CD14-positive monocyte (primary cell): ENCODE results near the gene NTM. TPM values are rescaled to one million over a fixed set of nuclear protein-coding genes. Genes with fewer than 3 reads are reported as not detected.

Source experiments
- DNase-seq, 3 donors: peaks; one replicate each; pipeline ENCODE4 v3.0.0-alpha.2; 2011 to 2022
- H2AFZ ChIP-seq: 2 replicates; pipeline ENCODE4 v1.6.0; 2012; ENCODE audit warnings: mild to moderate bottlenecking, low read depth, low read length, inconsistent platforms; ENCODE audit not compliant: insufficient read depth, poor library complexity, severe bottlenecking
- H3K27ac ChIP-seq, 2 donors: 1 replicate in 1 of 2; 2 replicates in 1 of 2; pipeline ENCODE4 v1.5.1; 2012 to 2013; ENCODE audit warnings: low read length in 2 of 2, control low read depth in 1 of 2, inconsistent platforms in 1 of 2, low read depth in 1 of 2, mild to moderate bottlenecking in 1 of 2
- H3K27me3 ChIP-seq, 2 donors: one replicate each; pipeline versions ENCODE4 v1.6.0 to v1.6.1; 2011 to 2013; ENCODE audit warnings: low read length in 2 of 2; ENCODE audit not compliant: control insufficient read depth in 2 of 2, insufficient read depth in 2 of 2
- H3K36me3 ChIP-seq, 2 donors: replicated peaks in 1 of 2; 1 replicate in 1 of 2; 2 replicates in 1 of 2; pipeline versions ENCODE4 v1.5.1 to v1.6.1; 2012 to 2013; ENCODE audit warnings: low read length in 2 of 2, control low read depth in 1 of 2, inconsistent platforms in 1 of 2, mild to moderate bottlenecking in 1 of 2; ENCODE audit not compliant: insufficient read depth in 2 of 2, control insufficient read depth in 1 of 2
- H3K4me1 ChIP-seq, 2 donors: 1 replicate in 1 of 2; 2 replicates in 1 of 2; pipeline versions ENCODE4 v1.5.1 to v1.6.1; 2012 to 2013; ENCODE audit warnings: low read length in 2 of 2, control low read depth in 1 of 2, inconsistent platforms in 1 of 2, mild to moderate bottlenecking in 1 of 2, moderate library complexity in 1 of 2; ENCODE audit not compliant: insufficient read depth in 2 of 2, control insufficient read depth in 1 of 2
- H3K4me2 ChIP-seq: replicated peaks from 2 replicates; pipeline ENCODE3; 2012; ENCODE audit warnings: low read length, moderate library complexity, mild to moderate bottlenecking; ENCODE audit not compliant: poor library complexity, severe bottlenecking; ENCODE audit errors: extremely low read depth
- H3K4me3 ChIP-seq, 3 experiments: fragments of 200-600 bp in 1 of 3; sonication (generic) in 1 of 3; replicated peaks in 1 of 3; 1 replicate in 2 of 3; 2 replicates in 1 of 3; pipeline ENCODE4 v1.5.1; 2011 to 2013; ENCODE audit warnings: low read length in 3 of 3, mild to moderate bottlenecking in 3 of 3, control low read depth in 2 of 3, low read depth in 2 of 3, inconsistent platforms in 1 of 3, moderate library complexity in 1 of 3
- H3K79me2 ChIP-seq: 2 replicates; pipeline ENCODE4 v1.6.0; 2012; ENCODE audit warnings: mild to moderate bottlenecking, control low read depth, inconsistent platforms, low read length, moderate library complexity; ENCODE audit not compliant: insufficient read depth
- H3K9ac ChIP-seq: 2 replicates; pipeline ENCODE4 v1.6.0; 2017; ENCODE audit warnings: low read length, mild to moderate bottlenecking; ENCODE audit not compliant: insufficient read depth, poor library complexity, severe bottlenecking
- H3K9me3 ChIP-seq, 2 donors: replicated peaks in 1 of 2; 1 replicate in 1 of 2; 2 replicates in 1 of 2; pipeline versions ENCODE4 v1.5.1 to v1.6.1; 2012 to 2013; ENCODE audit warnings: low read length in 2 of 2, control low read depth in 1 of 2; ENCODE audit not compliant: control insufficient read depth in 1 of 2, insufficient read depth in 1 of 2
- H4K20me1 ChIP-seq: 2 replicates; pipeline ENCODE4 v1.6.0; 2012; ENCODE audit warnings: mild to moderate bottlenecking, low read length, control low read depth, moderate library complexity; ENCODE audit not compliant: insufficient read depth
- H3K27ac Mint-ChIP-seq, 7 donors: one replicate each; pipeline ENCODE4 v1.8.0; 2020; ENCODE audit warnings: mild to moderate bottlenecking in 7 of 7, mixed read lengths in 7 of 7, moderate library complexity in 6 of 7, inconsistent platforms in 2 of 7
- H3K27me3 Mint-ChIP-seq, 3 donors: one replicate each; pipeline ENCODE4 v1.8.0; 2021 to 2022; ENCODE audit warnings: low read depth in 3 of 3, mild to moderate bottlenecking in 3 of 3, mixed read lengths in 3 of 3, moderate library complexity in 3 of 3, inconsistent platforms in 1 of 3
- H3K36me3 Mint-ChIP-seq, 2 donors: one replicate each; pipeline ENCODE4 v1.8.0; 2020; ENCODE audit warnings: mixed read lengths in 2 of 2, inconsistent platforms in 1 of 2, mild to moderate bottlenecking in 1 of 2
- H3K4me1 Mint-ChIP-seq: one replicate; pipeline ENCODE4 v1.8.0; 2020; ENCODE audit warnings: mild to moderate bottlenecking, mixed read lengths
- H3K4me3 Mint-ChIP-seq, 2 donors: one replicate each; pipeline ENCODE4 v1.8.0; 2020; ENCODE audit warnings: mild to moderate bottlenecking in 2 of 2, mixed read lengths in 2 of 2, moderate library complexity in 1 of 2
- H3K9me3 Mint-ChIP-seq, 7 donors: one replicate each; pipeline ENCODE4 v1.8.0; 2020 to 2022; ENCODE audit warnings: mixed read lengths in 7 of 7, mild to moderate bottlenecking in 6 of 7, moderate library complexity in 6 of 7, inconsistent platforms in 2 of 7
- CTCF ChIP-seq: fragments of 200-600 bp; IDR thresholded peaks from one replicate; pipeline ENCODE4 v1.8.0; 2022; ENCODE audit warnings: antibody characterized with exemption, mild to moderate bottlenecking
- WGBS: methylation state at CpG from one replicate; pipeline ENCODE4 v1.1.5; 2013; ENCODE audit warnings: missing lambda C conversion rate; ENCODE audit not compliant: insufficient coverage; 5-methylcytosine and 5-hydroxymethylcytosine counted together
- intact Hi-C, 2 donors: fragments of 100-400 bp; cut with micrococcal nuclease; formaldehyde crosslinking; loops; one replicate each; pipeline versions ENCODE4 v1.15.0 to v1.15.1; 2023
- polyA plus RNA-seq, 3 donors: library from polyadenylated mRNA; depleted of rRNA in 1 of 3; unstranded in 2 of 3; stranded (reverse) in 1 of 3; fragments of 300-500 nt in 2 of 3; fragments of >200 nt in 1 of 3; fragmentation: Illumina TruSeq in 2 of 3; gene quantifications; 1 replicate in 2 of 3; 2 replicates in 1 of 3; pipeline ENCODE4 v1.2.3, GENCODE V29; 2012 to 2021

NTM gene
- polyA plus RNA-seq, 3 donors, result not detected

GRCh38 chr11:131739243-131739882, 368.9 kb downstream of the NTM start:
- peaks cover 0 to 2% of the 10 kb centered on the region in 2 donors for H3K27me3 ChIP-seq
- peaks cover 2% of the 10 kb centered on the region for H3K4me1 Mint-ChIP-seq
- TF ChIP-seq CTCF, result no peak
- no peaks in the 10 kb centered on the region for H4K20me1 ChIP-seq
- 91% methylated on average over 3 of the region's 11 CpGs for WGBS
- H3K27ac ChIP-seq, result no peak overlapping the region
- H3K27me3 Mint-ChIP-seq, result peaks cover 10 to 16% (median 11%) of the 10 kb centered on the region in 3 donors
- intact Hi-C loops, result no loop called here
- no peaks in the 10 kb centered on the region for H3K79me2 ChIP-seq
- no peak overlapping the region for H2AFZ ChIP-seq
- no peak overlapping the region for H3K4me3 ChIP-seq
- DNase-seq, result no peak
- no peak overlapping the region for H3K4me2 ChIP-seq
- no peaks in the 10 kb centered on the region for H3K36me3 ChIP-seq
- no peak overlapping the region for H3K9ac ChIP-seq
- no peak overlapping the region for H3K27ac Mint-ChIP-seq
- no peaks in the 10 kb centered on the region for H3K4me1 ChIP-seq
- H3K9me3 Mint-ChIP-seq, result no peaks in the 10 kb centered on the region
- H3K9me3 ChIP-seq, result no peaks in the 10 kb centered on the region
- no peak overlapping the region for H3K4me3 Mint-ChIP-seq
- no peaks in the 10 kb centered on the region for H3K36me3 Mint-ChIP-seq

GRCh38 chr11:131744847-131745246, 374.4 kb downstream of the NTM start:
- peaks cover 0 to 2% of the 10 kb centered on the region in 2 donors for H3K27me3 ChIP-seq

More at GRCh38 chr11:131744847-131745246, 374.4 kb downstream of the NTM start:
- Mint-ChIP-seq H3K27ac (peak overlapping the region in 1 of 7 donors; percentile 59), H3K27me3 (peaks cover 4 to 15% (median 7%) of the 10 kb centered on the region in 3 donors), H3K4me3 (no peak overlapping the region), H3K9me3 (no peaks in the 10 kb centered on the region), H3K4me1 (no peaks in the 10 kb centered on the region), H3K36me3 (no peaks in the 10 kb centered on the region)
- 98% methylated on average over 6 of the region's 8 CpGs for WGBS
- H3K4me2 ChIP-seq, result no peak overlapping the region
- no peaks in the 10 kb centered on the region for H3K79me2 ChIP-seq
- DNase-seq, result no peak
- TF ChIP-seq CTCF, result no peak
- no peaks in the 10 kb centered on the region for H3K4me1 ChIP-seq
- H3K36me3 ChIP-seq, result no peaks in the 10 kb centered on the region
- no peaks in the 10 kb centered on the region for H4K20me1 ChIP-seq
- intact Hi-C loops, result loop anchor here in 1 of 2 donors (5.0 to 10.0 kb wide), 2 partner anchors 160 to 1197 kb away; no protein-coding TSS in a partner anchor
- H3K9ac ChIP-seq, result no peak overlapping the region
- H3K4me3 ChIP-seq, result no peak overlapping the region
- H3K9me3 ChIP-seq, result no peaks in the 10 kb centered on the region
- H3K27ac ChIP-seq, result no peak overlapping the region
- no peak overlapping the region for H2AFZ ChIP-seq
